Epithelial cell of proximal tubule (primary cell): ENCODE results near the gene WDCP. TPM values are rescaled to one million over a fixed set of nuclear protein-coding genes. Genes with fewer than 3 reads are reported as not detected.

Experiments used
- DNase-seq: peaks from one replicate; pipeline ENCODE4 v3.0.0-alpha.2; 2011; ENCODE audit warnings: low read depth
- H3K4me3 ChIP-seq: 2 replicates; pipeline ENCODE4 v1.5.1; 2011; ENCODE audit warnings: low read depth, mild to moderate bottlenecking, low read length
- total RNA-seq: library from RNA; depleted of rRNA; stranded (reverse); fragments of >200 nt; gene quantifications from 2 replicates; pipeline ENCODE4 v1.2.3, GENCODE V29; 2015
- TF ChIP-seq, protein P1 (sequence below): conservative IDR thresholded peaks from 2 replicates; pipeline ENCODE4 v1.5.1; 2012; ENCODE audit warnings: low read depth, mild to moderate bottlenecking, low read length

The WDCP gene
- total RNA-seq, 1 donor from 2014 or later = 7.7 TPM

- no peak for DNase-seq
- TF ChIP-seq, protein P1, sequence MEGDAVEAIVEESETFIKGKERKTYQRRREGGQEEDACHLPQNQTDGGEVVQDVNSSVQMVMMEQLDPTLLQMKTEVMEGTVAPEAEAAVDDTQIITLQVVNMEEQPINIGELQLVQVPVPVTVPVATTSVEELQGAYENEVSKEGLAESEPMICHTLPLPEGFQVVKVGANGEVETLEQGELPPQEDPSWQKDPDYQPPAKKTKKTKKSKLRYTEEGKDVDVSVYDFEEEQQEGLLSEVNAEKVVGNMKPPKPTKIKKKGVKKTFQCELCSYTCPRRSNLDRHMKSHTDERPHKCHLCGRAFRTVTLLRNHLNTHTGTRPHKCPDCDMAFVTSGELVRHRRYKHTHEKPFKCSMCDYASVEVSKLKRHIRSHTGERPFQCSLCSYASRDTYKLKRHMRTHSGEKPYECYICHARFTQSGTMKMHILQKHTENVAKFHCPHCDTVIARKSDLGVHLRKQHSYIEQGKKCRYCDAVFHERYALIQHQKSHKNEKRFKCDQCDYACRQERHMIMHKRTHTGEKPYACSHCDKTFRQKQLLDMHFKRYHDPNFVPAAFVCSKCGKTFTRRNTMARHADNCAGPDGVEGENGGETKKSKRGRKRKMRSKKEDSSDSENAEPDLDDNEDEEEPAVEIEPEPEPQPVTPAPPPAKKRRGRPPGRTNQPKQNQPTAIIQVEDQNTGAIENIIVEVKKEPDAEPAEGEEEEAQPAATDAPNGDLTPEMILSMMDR = peak; percentile 42
- H3K4me3 ChIP-seq = no peak overlapping the region
Observed at GRCh38 chr2:24021122-24021998, 25.8 kb downstream of the WDCP start.

DNA sequence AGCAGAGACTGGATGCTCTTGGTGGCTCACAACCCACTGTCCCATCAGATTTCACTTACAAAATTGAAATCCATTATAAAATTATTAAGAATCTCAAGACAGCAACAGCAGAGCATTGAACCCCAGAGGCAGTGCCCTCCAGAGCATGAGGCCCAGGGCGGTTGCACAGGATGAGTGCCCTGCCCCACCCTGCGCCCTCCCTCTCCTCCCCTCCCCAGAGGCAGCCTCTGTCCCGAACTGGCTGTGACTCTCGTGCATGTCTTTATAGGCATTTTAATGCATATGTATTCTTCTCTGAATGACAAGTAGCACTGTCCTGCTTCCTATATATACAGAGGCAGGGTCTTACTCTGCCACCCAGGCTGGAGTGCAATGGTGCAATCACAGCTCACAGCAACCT, 26.9 kb downstream of the WDCP start:
- no peak for DNase-seq
- TF ChIP-seq, protein P1 = no peak
- no peak overlapping the region for H3K4me3 ChIP-seq

DNA sequence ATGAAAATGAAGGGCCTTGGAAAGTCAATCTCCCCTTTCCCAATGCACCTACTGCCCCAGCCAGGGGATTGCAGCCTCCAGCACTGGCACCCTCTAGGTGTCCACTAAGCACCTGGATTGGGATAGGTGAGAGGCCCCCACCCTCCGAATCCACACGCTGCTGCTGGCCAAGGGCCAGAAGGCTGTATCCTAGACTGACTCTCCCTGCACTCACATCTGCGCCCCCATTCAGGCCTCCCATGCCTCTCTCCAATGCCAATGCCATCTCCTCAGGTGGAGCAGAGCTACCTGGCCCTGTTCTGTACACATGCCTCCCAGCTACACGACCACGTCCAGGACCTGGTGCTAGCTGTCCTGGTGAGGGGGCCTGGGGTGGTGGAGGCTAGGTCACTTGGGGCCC, 27.5 kb downstream of the WDCP start:
- no peak overlapping the region for H3K4me3 ChIP-seq
- TF ChIP-seq, protein P1 = no peak
- DNase-seq = no peak

- TF ChIP-seq, protein P1 = no peak
- DNase-seq = no peak
- H3K4me3 ChIP-seq = no peak overlapping the region
Observed at GRCh38 chr2:24018241-24018640, 28.9 kb downstream of the WDCP start.

GRCh38 chr2:24017711-24018110, 29.5 kb downstream of the WDCP start:
- no peak overlapping the region for H3K4me3 ChIP-seq
- TF ChIP-seq, protein P1 = no peak
- no peak for DNase-seq

GRCh38 chr2:24016853-24017703, 30.1 kb downstream of the WDCP start:
- DNase-seq = no peak
- TF ChIP-seq, protein P1 = no peak
- no peak overlapping the region for H3K4me3 ChIP-seq
